GM23338 (cell line): ENCODE data around the gene ARHGAP19. TPM values are rescaled to one million over a fixed set of nuclear protein-coding genes. Genes with fewer than 3 reads are reported as not detected.

Source experiments
- ATAC-seq: fragments of 200-7000 bp; cut with Tn5 transposase; 3 replicates; pipeline ENCODE4 v1.9.1; 2020
- DNase-seq: peaks from one replicate; pipeline ENCODE4 v3.0.0-alpha.2; 2015; ENCODE audit warnings: low spot score
- H2AFZ ChIP-seq: fragments of 200-600 bp; sonication (generic); 2 replicates; pipeline ENCODE4 v1.8.0; 2016; ENCODE audit warnings: antibody characterized with exemption, mild to moderate bottlenecking, moderate library complexity
- H3F3A ChIP-seq: fragments of 200-600 bp; sonication (generic); replicated peaks from 2 replicates; pipeline ENCODE4 v1.8.0; 2017; ENCODE audit warnings: antibody characterized with exemption, mixed run types, low read depth
- H3K27ac ChIP-seq: fragments of 200-600 bp; sonication (generic); 2 replicates; pipeline ENCODE4 v1.6.1; 2016; ENCODE audit warnings: low read depth
- H3K27me3 ChIP-seq: fragments of 200-600 bp; sonication (generic); 2 replicates; pipeline ENCODE4 v1.8.0; 2016; ENCODE audit warnings: mild to moderate bottlenecking, mixed run types, moderate library complexity; ENCODE audit not compliant: insufficient read depth
- H3K36me3 ChIP-seq: fragments of 200-600 bp; sonication (generic); 2 replicates; pipeline ENCODE4 v1.8.0; 2016; ENCODE audit warnings: mild to moderate bottlenecking; ENCODE audit not compliant: insufficient read depth
- H3K4me1 ChIP-seq: fragments of 200-600 bp; sonication (generic); 2 replicates; pipeline ENCODE4 v1.8.0; 2016; ENCODE audit warnings: mild to moderate bottlenecking, moderate library complexity; ENCODE audit not compliant: insufficient read depth
- H3K4me2 ChIP-seq: fragments of 200-600 bp; sonication (generic); 2 replicates; pipeline ENCODE4 v1.7.1; 2017; ENCODE audit warnings: mixed run types
- H3K4me3 ChIP-seq: fragments of 200-600 bp; sonication (generic); 2 replicates; pipeline ENCODE4 v1.6.1; 2016; ENCODE audit warnings: mixed run types
- H3K79me2 ChIP-seq: fragments of 200-600 bp; sonication (generic); replicated peaks from 2 replicates; pipeline ENCODE4 v1.8.0; 2017; ENCODE audit warnings: mild to moderate bottlenecking; ENCODE audit not compliant: insufficient read depth
- H3K9me2 ChIP-seq: fragments of 200-600 bp; sonication (generic); 2 replicates; pipeline ENCODE4 v1.8.0; 2017; ENCODE audit not compliant: insufficient read depth
- H4K20me1 ChIP-seq: fragments of 200-600 bp; sonication (generic); replicated peaks from 2 replicates; pipeline ENCODE4 v1.8.0; 2017; ENCODE audit warnings: mild to moderate bottlenecking; ENCODE audit not compliant: insufficient read depth
- H3K27ac Mint-ChIP-seq: 2 replicates; pipeline ENCODE4 v1.8.0; 2020; ENCODE audit warnings: inconsistent platforms, mild to moderate bottlenecking, moderate library complexity, mixed read lengths
- H3K27me3 Mint-ChIP-seq: 3 replicates; pipeline ENCODE4 v1.8.0; 2022; ENCODE audit warnings: low read depth, mild to moderate bottlenecking, moderate library complexity, mixed read lengths, inconsistent platforms; ENCODE audit not compliant: insufficient read depth, poor library complexity
- H3K36me3 Mint-ChIP-seq: 3 replicates; pipeline ENCODE4 v1.8.0; 2021; ENCODE audit warnings: low read depth, mild to moderate bottlenecking, inconsistent platforms, moderate library complexity, mixed read lengths
- H3K4me1 Mint-ChIP-seq: 3 replicates; pipeline ENCODE4 v1.8.0; 2020; ENCODE audit warnings: mild to moderate bottlenecking, inconsistent platforms, mixed read lengths
- H3K4me3 Mint-ChIP-seq: 3 replicates; pipeline ENCODE4 v1.8.0; 2021; ENCODE audit warnings: moderate library complexity, mild to moderate bottlenecking, inconsistent platforms, mixed read lengths
- H3K9me3 Mint-ChIP-seq: 3 replicates; pipeline ENCODE4 v1.8.0; 2020; ENCODE audit warnings: moderate library complexity, mild to moderate bottlenecking, inconsistent platforms, mixed read lengths
- CTCF ChIP-seq, 2 experiments: fragments of 200-600 bp in 1 of 2; sonication (generic) in 1 of 2; conservative IDR thresholded peaks; 2 replicates each; pipeline versions ENCODE4 v1.5.1 to v1.6.1; 2016 to 2017; ENCODE audit warnings: antibody characterized with exemption in 2 of 2, low read depth in 2 of 2, mild to moderate bottlenecking in 2 of 2, moderate library complexity in 1 of 2
- ETS1 ChIP-seq: IDR thresholded peaks from 2 replicates; pipeline ENCODE4 v1.6.1; 2016; ENCODE audit warnings: antibody characterized with exemption
- EZH2 ChIP-seq: fragments of 200-600 bp; sonication (generic); IDR thresholded peaks from one replicate; pipeline ENCODE4 v1.8.0; 2017; ENCODE audit warnings: antibody characterized with exemption, mild to moderate bottlenecking, low read depth; ENCODE audit not compliant: unreplicated experiment
- EZH2phosphoT487 ChIP-seq: fragments of 200-600 bp; sonication (generic); IDR thresholded peaks from one replicate; pipeline ENCODE4 v1.8.1; 2018; ENCODE audit warnings: antibody characterized with exemption; ENCODE audit not compliant: unreplicated experiment
- JUNB ChIP-seq: IDR thresholded peaks from one replicate; pipeline ENCODE4 v1.6.1; 2016; ENCODE audit warnings: antibody characterized with exemption; ENCODE audit not compliant: unreplicated experiment
- NANOG ChIP-seq: IDR thresholded peaks from 2 replicates; pipeline ENCODE4 v1.6.1; 2016; ENCODE audit warnings: antibody characterized with exemption, borderline replicate concordance
- REST ChIP-seq: IDR thresholded peaks from one replicate; pipeline ENCODE4 v1.6.1; 2018; ENCODE audit warnings: antibody characterized with exemption; ENCODE audit not compliant: unreplicated experiment
- ZNF331 ChIP-seq: fragments of 250-450 bp; sonication (Bioruptor Pico); IDR thresholded peaks from 2 replicates; pipeline ENCODE4 v1.5.0; 2020; ENCODE audit warnings: low read depth, mild to moderate bottlenecking, moderate library complexity
- polyA plus RNA-seq: library from polyadenylated mRNA; unstranded; fragments of >200 nt; fragmentation: Nextera tagmentation; extraction: Ambion mirVana; gene quantifications from 2 replicates; pipeline ENCODE4 v1.2.1, GENCODE V29; 2016
- total RNA-seq: library from RNA; depleted of rRNA; stranded (reverse); fragments of >200 nt; shearing (Covaris generic); gene quantifications from 2 replicates; pipeline ENCODE4 v1.2.3, GENCODE V29; 2014

ARHGAP19 gene
- total and polyA plus RNA-seq, 2 experiments from 2014 or later, result 11.5 to 38.8 TPM

- TF ChIP-seq ZNF331 (CRISPR knock-in tag) (no peak), REST (no peak), JUNB (no peak), ETS1 (no peak), CTCF (conservative IDR thresholded peaks at IDR 0.05; ENCODE audit: low read depth in 2 of 2) (no peak), EZH2phosphoT487 (no peak), NANOG (no peak), EZH2 (no peak)
- Mint-ChIP-seq H3K36me3 (peaks cover 9% of the 10 kb centered on the region; the same call in 2 of the 3 replicates), H3K4me3 (no peak overlapping the region), H3K27ac (no peak overlapping the region), H3K4me1 (peaks cover 2% of the 10 kb centered on the region; the same call in 1 of the 3 replicates), H3K9me3 (peaks cover 10% of the 10 kb centered on the region; the same call in 2 of the 3 replicates), H3K27me3 (peaks cover 2% of the 10 kb centered on the region)
- no peak for ATAC-seq
- H3K9me2 ChIP-seq, result no peaks in the 10 kb centered on the region
- H3K27ac ChIP-seq, result no peak overlapping the region
- no peaks in the 10 kb centered on the region for H3K36me3 ChIP-seq
- H3K4me3 ChIP-seq, result no peak overlapping the region
- 0 out of 2 replicates have a peak, but pooled peaks cover 3% of the 10 kb centered on the region for H3K4me1 ChIP-seq
- peaks cover 11% of the 10 kb centered on the region; the same call in 1 of the 2 replicates for H4K20me1 ChIP-seq
- H2AFZ ChIP-seq, result no peak overlapping the region
- H3K27me3 ChIP-seq, result no peaks in the 10 kb centered on the region
- no peak for DNase-seq
- H3K79me2 ChIP-seq, result peaks cover 65% of the 10 kb centered on the region
- no peak overlapping the region for H3K4me2 ChIP-seq
- no peaks in the 10 kb centered on the region for H3F3A ChIP-seq
These were observed 18.7 kb downstream of the ARHGAP19 start for GRCh38 chr10:97273700-97274099.
